Chondrocyte (in vitro differentiated cells): ENCODE data around the gene PRDM2. TPM values are rescaled to one million over a fixed set of nuclear protein-coding genes. Genes with fewer than 3 reads are reported as not detected.

Experiments used
- DNase-seq: peaks from one replicate; pipeline ENCODE4 v3.0.0; 2021; ENCODE audit warnings: mixed read lengths, low spot score
- H3K27ac Mint-ChIP-seq: one replicate; pipeline ENCODE4 v1.8.0; 2021; ENCODE audit warnings: mild to moderate bottlenecking, moderate library complexity, mixed read lengths; ENCODE audit not compliant: unreplicated experiment
- H3K27me3 Mint-ChIP-seq: 2 replicates; pipeline ENCODE4 v1.8.0; 2021; ENCODE audit warnings: low read depth, mixed read lengths
- H3K36me3 Mint-ChIP-seq: 2 replicates; pipeline ENCODE4 v1.8.0; 2021; ENCODE audit warnings: low read depth, mixed read lengths
- H3K4me1 Mint-ChIP-seq: 2 replicates; pipeline ENCODE4 v1.8.0; 2021; ENCODE audit warnings: low read depth, mild to moderate bottlenecking, mixed read lengths
- H3K4me3 Mint-ChIP-seq: one replicate; pipeline ENCODE4 v1.8.0; 2021; ENCODE audit warnings: mild to moderate bottlenecking, moderate library complexity, mixed read lengths; ENCODE audit not compliant: unreplicated experiment
- H3K9me3 Mint-ChIP-seq: 2 replicates; pipeline ENCODE4 v1.8.0; 2021; ENCODE audit warnings: low read depth, mixed read lengths
- total RNA-seq: library from RNA; stranded (reverse); gene quantifications from 3 replicates; pipeline ENCODE4 v1.2.1, GENCODE V29; 2021
- TF ChIP-seq, protein P1 (sequence below): fragments of 200-600 bp; sonication (generic); IDR thresholded peaks from 2 replicates; pipeline ENCODE4 v1.5.0; 2021; ENCODE audit warnings: antibody characterized with exemption, mild to moderate bottlenecking, moderate library complexity

PRDM2 gene
- total RNA-seq, 1 donor from 2014 or later: 36.8 TPM

DNA sequence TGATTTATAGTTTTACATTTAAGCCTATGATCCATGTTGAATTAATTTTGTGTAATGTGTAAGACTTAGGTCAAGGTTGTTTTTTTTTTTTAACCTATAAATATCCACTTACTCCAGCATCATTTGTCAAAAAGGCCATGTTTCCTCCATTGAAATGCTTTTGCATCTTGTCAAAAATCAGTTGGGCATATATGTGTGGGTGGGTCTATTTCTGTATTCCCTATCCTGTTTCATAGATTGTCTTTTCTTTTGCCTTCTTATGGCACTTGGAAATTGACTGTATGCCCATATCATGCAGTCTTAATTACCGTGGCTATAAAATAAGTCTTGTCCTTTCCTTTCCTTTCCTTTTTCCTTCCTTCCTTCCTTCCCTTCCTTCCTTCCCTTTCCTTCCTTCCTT lies 138.2 kb downstream of the PRDM2 start:
- H3K9me3 Mint-ChIP-seq: no peaks in the 10 kb centered on the region
- TF ChIP-seq, protein P1, sequence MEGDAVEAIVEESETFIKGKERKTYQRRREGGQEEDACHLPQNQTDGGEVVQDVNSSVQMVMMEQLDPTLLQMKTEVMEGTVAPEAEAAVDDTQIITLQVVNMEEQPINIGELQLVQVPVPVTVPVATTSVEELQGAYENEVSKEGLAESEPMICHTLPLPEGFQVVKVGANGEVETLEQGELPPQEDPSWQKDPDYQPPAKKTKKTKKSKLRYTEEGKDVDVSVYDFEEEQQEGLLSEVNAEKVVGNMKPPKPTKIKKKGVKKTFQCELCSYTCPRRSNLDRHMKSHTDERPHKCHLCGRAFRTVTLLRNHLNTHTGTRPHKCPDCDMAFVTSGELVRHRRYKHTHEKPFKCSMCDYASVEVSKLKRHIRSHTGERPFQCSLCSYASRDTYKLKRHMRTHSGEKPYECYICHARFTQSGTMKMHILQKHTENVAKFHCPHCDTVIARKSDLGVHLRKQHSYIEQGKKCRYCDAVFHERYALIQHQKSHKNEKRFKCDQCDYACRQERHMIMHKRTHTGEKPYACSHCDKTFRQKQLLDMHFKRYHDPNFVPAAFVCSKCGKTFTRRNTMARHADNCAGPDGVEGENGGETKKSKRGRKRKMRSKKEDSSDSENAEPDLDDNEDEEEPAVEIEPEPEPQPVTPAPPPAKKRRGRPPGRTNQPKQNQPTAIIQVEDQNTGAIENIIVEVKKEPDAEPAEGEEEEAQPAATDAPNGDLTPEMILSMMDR: no peak
- DNase-seq: no peak
- H3K4me1 Mint-ChIP-seq: no peaks in the 10 kb centered on the region
- no peak overlapping the region for H3K27ac Mint-ChIP-seq
- no peak overlapping the region for H3K4me3 Mint-ChIP-seq
- peaks cover 25% of the 10 kb centered on the region for H3K27me3 Mint-ChIP-seq
- H3K36me3 Mint-ChIP-seq: no peaks in the 10 kb centered on the region

DNA sequence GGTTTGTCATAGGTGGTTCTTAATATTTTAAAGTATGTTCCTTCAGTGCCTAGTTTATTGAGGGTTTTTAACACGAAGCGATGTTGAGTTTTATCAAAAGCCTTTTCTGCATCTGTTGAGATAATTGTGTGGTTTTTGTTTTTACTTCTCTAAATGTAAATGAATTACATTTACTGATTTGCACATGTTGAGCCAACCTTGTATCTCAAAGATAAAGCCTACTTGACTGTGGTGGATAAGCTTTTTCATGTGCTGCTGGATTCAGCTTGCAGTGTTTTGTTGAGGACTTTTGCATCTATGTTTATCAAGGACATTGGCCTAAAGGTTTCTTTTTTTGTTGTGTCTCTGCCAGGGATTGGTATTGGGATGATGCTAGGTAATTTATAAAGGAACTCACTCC lies 142.5 kb downstream of the PRDM2 start:
- Mint-ChIP-seq H3K27ac (no peak overlapping the region), H3K4me1 (no peaks in the 10 kb centered on the region), H3K36me3 (no peaks in the 10 kb centered on the region), H3K4me3 (no peak overlapping the region), H3K27me3 (peaks cover 39% of the 10 kb centered on the region), H3K9me3 (no peaks in the 10 kb centered on the region)
- no peak for DNase-seq
- TF ChIP-seq, protein P1: no peak

DNA sequence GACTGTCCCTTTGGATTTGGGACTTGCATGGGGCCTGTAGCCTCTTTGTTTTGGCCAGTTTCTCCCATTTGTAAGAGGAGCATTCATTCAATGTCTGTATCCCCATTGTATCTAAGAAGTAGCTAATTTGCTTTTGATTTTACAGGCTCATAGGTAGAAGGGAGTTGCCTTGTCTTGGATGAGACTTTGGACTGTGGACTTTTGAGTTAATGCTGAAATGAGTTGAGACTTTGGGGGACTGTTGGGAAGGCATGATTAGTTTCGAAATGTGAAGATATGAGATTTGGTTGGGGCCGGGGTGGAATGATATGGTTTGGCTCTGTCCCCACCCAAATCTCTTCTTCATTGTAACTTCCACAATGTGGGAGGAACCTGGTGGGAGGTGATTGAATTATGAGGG lies 151.7 kb downstream of the PRDM2 start:
- H3K9me3 Mint-ChIP-seq: peaks cover 9% of the 10 kb centered on the region
- TF ChIP-seq, protein P1: no peak
- H3K36me3 Mint-ChIP-seq: no peaks in the 10 kb centered on the region
- DNase-seq: no peak
- H3K4me1 Mint-ChIP-seq: no peaks in the 10 kb centered on the region
- H3K27me3 Mint-ChIP-seq: peaks cover 9% of the 10 kb centered on the region
- no peak overlapping the region for H3K4me3 Mint-ChIP-seq
- no peak overlapping the region for H3K27ac Mint-ChIP-seq

DNA sequence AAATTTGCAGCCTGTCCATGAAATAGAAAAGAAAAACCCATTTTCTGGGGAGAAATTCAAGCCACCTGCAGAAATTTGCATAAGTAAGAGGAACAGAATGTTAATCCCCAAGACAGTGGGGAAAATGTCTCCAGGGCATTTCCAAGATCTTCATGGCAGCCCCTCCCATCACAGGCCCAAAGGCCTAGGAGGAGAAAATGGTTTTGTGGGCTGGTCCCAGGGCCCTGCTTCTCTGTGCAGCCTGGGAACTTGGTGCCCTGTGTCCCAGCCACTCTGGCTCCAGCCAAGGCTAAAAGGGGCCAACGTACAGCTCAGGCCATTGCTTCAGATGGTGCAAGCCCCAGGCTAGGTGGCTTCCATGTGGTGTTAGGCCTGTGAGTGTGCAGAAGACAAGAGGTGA lies 155.6 kb downstream of the PRDM2 start:
- no peaks in the 10 kb centered on the region for H3K4me1 Mint-ChIP-seq

DNA sequence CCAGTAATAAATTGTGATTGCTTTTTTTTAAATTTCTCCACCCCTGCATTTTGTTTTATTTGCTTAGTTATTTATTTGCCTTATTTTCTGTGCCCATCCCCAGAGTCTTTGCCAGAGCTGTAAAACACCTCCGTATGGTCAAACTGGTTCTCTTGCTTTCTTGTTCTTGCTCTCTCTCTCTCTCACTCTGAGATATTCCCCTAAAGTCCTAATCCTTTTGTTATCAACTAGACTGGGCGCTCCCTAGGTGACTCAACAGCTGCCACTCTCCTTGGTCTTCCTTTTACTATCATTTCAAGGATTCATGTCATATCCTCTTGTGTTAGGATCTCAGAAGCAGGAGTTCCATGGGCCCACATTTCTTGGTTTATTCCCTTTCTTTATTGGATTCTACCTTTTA lies 160.0 kb downstream of the PRDM2 start:
- Mint-ChIP-seq H3K4me1 (no peaks in the 10 kb centered on the region), H3K36me3 (no peaks in the 10 kb centered on the region)

More for the DNA sequence above, 155.6 kb downstream of the PRDM2 start:
- TF ChIP-seq, protein P1: no peak
- no peaks in the 10 kb centered on the region for H3K36me3 Mint-ChIP-seq
- H3K4me3 Mint-ChIP-seq: no peak overlapping the region
- no peak overlapping the region for H3K27ac Mint-ChIP-seq
- DNase-seq: no peak
- peaks cover 10% of the 10 kb centered on the region for H3K27me3 Mint-ChIP-seq
- peaks cover 18% of the 10 kb centered on the region for H3K9me3 Mint-ChIP-seq

More for the DNA sequence above, 160.0 kb downstream of the PRDM2 start:
- peaks cover 13% of the 10 kb centered on the region for H3K9me3 Mint-ChIP-seq
- no peak overlapping the region for H3K27ac Mint-ChIP-seq
- H3K27me3 Mint-ChIP-seq: peaks cover 3% of the 10 kb centered on the region
- TF ChIP-seq, protein P1: no peak
- no peak overlapping the region for H3K4me3 Mint-ChIP-seq
- no peak for DNase-seq
